Measurements from ENCODE around the gene C3orf52.

GRCh38 chr3:112056451-112056929 is 29.7 kb upstream of the C3orf52 start:
- TF ChIP-seq SRF (IDR thresholded peaks at IDR 0.05; ENCODE audit: low read depth in 2 of 2, low read length in 2 of 2) (no peak), SREBF2 (IDR thresholded peaks at IDR 0.05; ENCODE audit: low read length) (no peak), SP1 (IDR thresholded peaks at IDR 0.05; ENCODE audit: low read depth, low read length) (no peak), KDM1A (IDR thresholded peaks at IDR 0.05; ENCODE audit: borderline replicate concordance) (no peak), TAF1 (IDR thresholded peaks at IDR 0.05; ENCODE audit: borderline replicate concordance, low read depth, low read length) (no peak), EP300 (IDR thresholded peaks at IDR 0.05; ENCODE audit: borderline replicate concordance in 1 of 2, control insufficient read depth in 1 of 2, low read depth in 2 of 2, low read length in 2 of 2) (no peak), POLR2A (IDR thresholded peaks at IDR 0.05; ENCODE audit: low read depth, low read length) (no peak), USF2 (IDR thresholded peaks at IDR 0.05; ENCODE audit: borderline replicate concordance, low read depth, low read length) (no peak), ESRRA (IDR thresholded peaks at IDR 0.05; ENCODE audit: low read length) (no peak), IRF3 (IDR thresholded peaks at IDR 0.05) (no peak), RAD21 (IDR thresholded peaks at IDR 0.05; ENCODE audit: insufficient read depth, low read depth, low read length) (no peak)
- TF ChIP-seq, protein P1, sequence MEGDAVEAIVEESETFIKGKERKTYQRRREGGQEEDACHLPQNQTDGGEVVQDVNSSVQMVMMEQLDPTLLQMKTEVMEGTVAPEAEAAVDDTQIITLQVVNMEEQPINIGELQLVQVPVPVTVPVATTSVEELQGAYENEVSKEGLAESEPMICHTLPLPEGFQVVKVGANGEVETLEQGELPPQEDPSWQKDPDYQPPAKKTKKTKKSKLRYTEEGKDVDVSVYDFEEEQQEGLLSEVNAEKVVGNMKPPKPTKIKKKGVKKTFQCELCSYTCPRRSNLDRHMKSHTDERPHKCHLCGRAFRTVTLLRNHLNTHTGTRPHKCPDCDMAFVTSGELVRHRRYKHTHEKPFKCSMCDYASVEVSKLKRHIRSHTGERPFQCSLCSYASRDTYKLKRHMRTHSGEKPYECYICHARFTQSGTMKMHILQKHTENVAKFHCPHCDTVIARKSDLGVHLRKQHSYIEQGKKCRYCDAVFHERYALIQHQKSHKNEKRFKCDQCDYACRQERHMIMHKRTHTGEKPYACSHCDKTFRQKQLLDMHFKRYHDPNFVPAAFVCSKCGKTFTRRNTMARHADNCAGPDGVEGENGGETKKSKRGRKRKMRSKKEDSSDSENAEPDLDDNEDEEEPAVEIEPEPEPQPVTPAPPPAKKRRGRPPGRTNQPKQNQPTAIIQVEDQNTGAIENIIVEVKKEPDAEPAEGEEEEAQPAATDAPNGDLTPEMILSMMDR (IDR thresholded peaks at IDR 0.05 in 2 of 3, conservative IDR thresholded peaks at IDR 0.05 in 1 of 3; ENCODE audit: control insufficient read depth in 2 of 3, extremely low read depth in 1 of 3, insufficient read depth in 1 of 3, low read depth in 3 of 3, low read length in 3 of 3) = no peak
